ENCODE results near the gene PTER. TPM values are rescaled to one million over a fixed set of nuclear protein-coding genes. Genes with fewer than 3 reads are reported as not detected.

The PTER gene
- polyA plus RNA-seq, 2 of the 4 experiments (the other 2 are of a cell fraction) = 13.2 to 34.5 TPM

DNA sequence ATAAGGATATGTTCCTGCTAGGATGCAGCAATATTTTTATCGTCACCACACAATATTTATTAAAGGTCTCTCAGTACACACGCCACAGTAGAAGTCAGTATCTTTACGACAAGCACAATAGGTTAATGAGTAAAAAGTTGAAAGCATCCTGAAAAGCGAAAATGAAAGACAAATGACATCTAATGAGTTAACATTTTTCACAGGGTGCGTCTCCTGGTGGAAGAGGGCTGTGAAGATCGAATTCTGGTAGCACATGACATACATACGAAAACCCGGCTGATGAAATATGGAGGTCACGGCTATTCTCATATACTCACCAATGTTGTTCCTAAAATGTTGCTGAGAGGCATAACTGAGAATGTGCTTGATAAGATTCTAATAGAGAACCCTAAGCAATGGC is 74.0 kb downstream of the PTER start:
- DNase-seq (ENCODE audit: low read depth in 1 of 2, low spot score in 1 of 2) (no peak), FAIRE-seq (no peak), ATAC-seq (no peak)
- ChIA-PET POLR2A (interaction anchor here (0.6 kb wide), 1 partner anchor 74 kb away, joined by 3 read pairs; the partner anchor contains the start of gene PTER), CTCF (interaction anchor here (0.6 kb wide), 1 partner anchor 685 kb away, joined by 3 read pairs; no protein-coding TSS in a partner anchor)
- Histone ChIP-seq H3K4me1 (no peaks in the 10 kb centered on the region), H3K4me2 (no peak overlapping the region), H3K9me3 (no peaks in the 10 kb centered on the region), H3K4me3 (no peak overlapping the region), H3K27ac (no peak overlapping the region)
- TF ChIP-seq KDM1A (IDR thresholded peaks at IDR 0.05; ENCODE audit: low read depth) = no peak
- TF ChIP-seq, protein P1, sequence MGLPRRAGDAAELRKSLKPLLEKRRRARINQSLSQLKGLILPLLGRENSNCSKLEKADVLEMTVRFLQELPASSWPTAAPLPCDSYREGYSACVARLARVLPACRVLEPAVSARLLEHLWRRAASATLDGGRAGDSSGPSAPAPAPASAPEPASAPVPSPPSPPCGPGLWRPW (IDR thresholded peaks at IDR 0.05) = no peak
- no peak for TF ChIP-seq RAD21 (conservative IDR thresholded peaks at IDR 0.05 in 1 of 2, IDR thresholded peaks at IDR 0.05 in 1 of 2)
- TF ChIP-seq, protein P2, sequence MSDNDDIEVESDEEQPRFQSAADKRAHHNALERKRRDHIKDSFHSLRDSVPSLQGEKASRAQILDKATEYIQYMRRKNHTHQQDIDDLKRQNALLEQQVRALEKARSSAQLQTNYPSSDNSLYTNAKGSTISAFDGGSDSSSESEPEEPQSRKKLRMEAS (IDR thresholded peaks at IDR 0.05) = no peak
- no peak for TF ChIP-seq HOXB13 (CRISPR knock-in tag; IDR thresholded peaks at IDR 0.05; ENCODE audit: low read depth)
- 88% methylated on average over 9 of the region's 9 CpGs for WGBS (ENCODE audit: missing lambda C conversion rate)

DNA sequence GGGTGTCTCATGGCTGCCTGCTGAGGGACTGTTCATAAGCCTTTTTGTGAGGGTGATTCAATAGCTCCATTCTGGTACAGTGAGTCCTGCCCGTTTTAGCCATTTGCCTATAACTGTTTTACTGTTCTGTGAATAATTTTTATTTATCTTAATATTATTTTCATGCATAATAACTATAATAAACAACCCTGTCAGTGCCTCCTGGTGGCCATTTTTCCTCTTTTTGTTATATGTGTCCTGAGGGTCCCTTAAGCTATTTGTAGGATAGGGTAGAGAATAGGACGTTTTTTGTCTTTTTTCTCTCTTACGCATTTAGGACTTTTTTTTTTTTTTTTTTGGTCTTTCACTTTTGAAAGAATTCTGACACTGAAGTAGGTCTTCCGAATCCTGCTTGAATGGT is 82.0 kb downstream of the PTER start:
- TF ChIP-seq, protein P3, sequence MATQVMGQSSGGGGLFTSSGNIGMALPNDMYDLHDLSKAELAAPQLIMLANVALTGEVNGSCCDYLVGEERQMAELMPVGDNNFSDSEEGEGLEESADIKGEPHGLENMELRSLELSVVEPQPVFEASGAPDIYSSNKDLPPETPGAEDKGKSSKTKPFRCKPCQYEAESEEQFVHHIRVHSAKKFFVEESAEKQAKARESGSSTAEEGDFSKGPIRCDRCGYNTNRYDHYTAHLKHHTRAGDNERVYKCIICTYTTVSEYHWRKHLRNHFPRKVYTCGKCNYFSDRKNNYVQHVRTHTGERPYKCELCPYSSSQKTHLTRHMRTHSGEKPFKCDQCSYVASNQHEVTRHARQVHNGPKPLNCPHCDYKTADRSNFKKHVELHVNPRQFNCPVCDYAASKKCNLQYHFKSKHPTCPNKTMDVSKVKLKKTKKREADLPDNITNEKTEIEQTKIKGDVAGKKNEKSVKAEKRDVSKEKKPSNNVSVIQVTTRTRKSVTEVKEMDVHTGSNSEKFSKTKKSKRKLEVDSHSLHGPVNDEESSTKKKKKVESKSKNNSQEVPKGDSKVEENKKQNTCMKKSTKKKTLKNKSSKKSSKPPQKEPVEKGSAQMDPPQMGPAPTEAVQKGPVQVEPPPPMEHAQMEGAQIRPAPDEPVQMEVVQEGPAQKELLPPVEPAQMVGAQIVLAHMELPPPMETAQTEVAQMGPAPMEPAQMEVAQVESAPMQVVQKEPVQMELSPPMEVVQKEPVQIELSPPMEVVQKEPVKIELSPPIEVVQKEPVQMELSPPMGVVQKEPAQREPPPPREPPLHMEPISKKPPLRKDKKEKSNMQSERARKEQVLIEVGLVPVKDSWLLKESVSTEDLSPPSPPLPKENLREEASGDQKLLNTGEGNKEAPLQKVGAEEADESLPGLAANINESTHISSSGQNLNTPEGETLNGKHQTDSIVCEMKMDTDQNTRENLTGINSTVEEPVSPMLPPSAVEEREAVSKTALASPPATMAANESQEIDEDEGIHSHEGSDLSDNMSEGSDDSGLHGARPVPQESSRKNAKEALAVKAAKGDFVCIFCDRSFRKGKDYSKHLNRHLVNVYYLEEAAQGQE (IDR thresholded peaks at IDR 0.05) = no peak
- no peak for TF ChIP-seq KDM5A (IDR thresholded peaks at IDR 0.05)
- peak; percentile 17 to 39; a peak in 3 of 5 replicates for TF ChIP-seq RAD21 (conservative IDR thresholded peaks at IDR 0.05 in 1 of 2, IDR thresholded peaks at IDR 0.05 in 1 of 2)
- no peak for TF ChIP-seq HOXA7 (CRISPR knock-in tag; IDR thresholded peaks at IDR 0.05)
- TF ChIP-seq, protein P4, sequence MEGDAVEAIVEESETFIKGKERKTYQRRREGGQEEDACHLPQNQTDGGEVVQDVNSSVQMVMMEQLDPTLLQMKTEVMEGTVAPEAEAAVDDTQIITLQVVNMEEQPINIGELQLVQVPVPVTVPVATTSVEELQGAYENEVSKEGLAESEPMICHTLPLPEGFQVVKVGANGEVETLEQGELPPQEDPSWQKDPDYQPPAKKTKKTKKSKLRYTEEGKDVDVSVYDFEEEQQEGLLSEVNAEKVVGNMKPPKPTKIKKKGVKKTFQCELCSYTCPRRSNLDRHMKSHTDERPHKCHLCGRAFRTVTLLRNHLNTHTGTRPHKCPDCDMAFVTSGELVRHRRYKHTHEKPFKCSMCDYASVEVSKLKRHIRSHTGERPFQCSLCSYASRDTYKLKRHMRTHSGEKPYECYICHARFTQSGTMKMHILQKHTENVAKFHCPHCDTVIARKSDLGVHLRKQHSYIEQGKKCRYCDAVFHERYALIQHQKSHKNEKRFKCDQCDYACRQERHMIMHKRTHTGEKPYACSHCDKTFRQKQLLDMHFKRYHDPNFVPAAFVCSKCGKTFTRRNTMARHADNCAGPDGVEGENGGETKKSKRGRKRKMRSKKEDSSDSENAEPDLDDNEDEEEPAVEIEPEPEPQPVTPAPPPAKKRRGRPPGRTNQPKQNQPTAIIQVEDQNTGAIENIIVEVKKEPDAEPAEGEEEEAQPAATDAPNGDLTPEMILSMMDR (IDR thresholded peaks at IDR 0.05) = peak; percentile 38; the same call in 2 of the 3 replicates
- no peak for TF ChIP-seq CHD4 (IDR thresholded peaks at IDR 0.05; ENCODE audit: borderline replicate concordance)
- TF ChIP-seq RNF2 (IDR thresholded peaks at IDR 0.05; ENCODE audit: borderline replicate concordance, low read depth) = no peak
- peak; percentile 33; the same call in 1 of the 3 replicates for TF ChIP-seq SMC3 (IDR thresholded peaks at IDR 0.05)
- TF ChIP-seq FOSL2 (IDR thresholded peaks at IDR 0.05) = no peak
- TF ChIP-seq FOSL2 (CRISPR knock-in tag; IDR thresholded peaks at IDR 0.05) = no peak
- TF ChIP-seq HDAC2 (IDR thresholded peaks at IDR 0.05) = no peak
- no peak for TF ChIP-seq FOXS1 (CRISPR knock-in tag; IDR thresholded peaks at IDR 0.05)
- TF ChIP-seq, protein P2 (IDR thresholded peaks at IDR 0.05) = no peak
- no peak for TF ChIP-seq SREBF2 (IDR thresholded peaks at IDR 0.05)
- TF ChIP-seq GATA3 (IDR thresholded peaks at IDR 0.05; ENCODE audit: borderline replicate concordance) = no peak
- TF ChIP-seq RARB (CRISPR knock-in tag; IDR thresholded peaks at IDR 0.05) = no peak
- TF ChIP-seq EP300 (IDR thresholded peaks at IDR 0.05) = no peak
- Histone ChIP-seq H3K4me3 (no peak overlapping the region), H3K4me1 (no peaks in the 10 kb centered on the region), H3K27ac (no peak overlapping the region), H3K4me2 (no peak overlapping the region), H3K9me3 (no peaks in the 10 kb centered on the region)
- ATAC-seq (0 out of 6 replicates have a peak, but pooled peaks of 1 of the 2 experiments have one; percentile 36), FAIRE-seq (no peak), DNase-seq (ENCODE audit: low read depth in 1 of 2, low spot score in 1 of 2) (no peak)
- 53% methylated on average over 4 of the region's 4 CpGs for WGBS (ENCODE audit: missing lambda C conversion rate)
- CTCF ChIA-PET = interaction anchor here (0.7 to 2.6 kb wide), 4 partner anchors 19 to 616 kb away, joined by 3 to 6 read pairs (median 3); no protein-coding TSS in a partner anchor
- POLR2A ChIA-PET = no interaction called here

Measured in A549 (cell line).